HG03139 (cell line): ENCODE data around the gene BPIFB6.
"Not testable (repeated sequence)": the region's sequence is repeated elsewhere in the genome, so short reads cannot be mapped to it uniquely, and the experiment has no call there.

Source experiments
- ATAC-seq: cut with Tn5 transposase; IDR thresholded peaks from one replicate; pipeline ENCODE4 v1.9.1; 2021; ENCODE audit not compliant: unreplicated experiment

Gene BPIFB6

DNA sequence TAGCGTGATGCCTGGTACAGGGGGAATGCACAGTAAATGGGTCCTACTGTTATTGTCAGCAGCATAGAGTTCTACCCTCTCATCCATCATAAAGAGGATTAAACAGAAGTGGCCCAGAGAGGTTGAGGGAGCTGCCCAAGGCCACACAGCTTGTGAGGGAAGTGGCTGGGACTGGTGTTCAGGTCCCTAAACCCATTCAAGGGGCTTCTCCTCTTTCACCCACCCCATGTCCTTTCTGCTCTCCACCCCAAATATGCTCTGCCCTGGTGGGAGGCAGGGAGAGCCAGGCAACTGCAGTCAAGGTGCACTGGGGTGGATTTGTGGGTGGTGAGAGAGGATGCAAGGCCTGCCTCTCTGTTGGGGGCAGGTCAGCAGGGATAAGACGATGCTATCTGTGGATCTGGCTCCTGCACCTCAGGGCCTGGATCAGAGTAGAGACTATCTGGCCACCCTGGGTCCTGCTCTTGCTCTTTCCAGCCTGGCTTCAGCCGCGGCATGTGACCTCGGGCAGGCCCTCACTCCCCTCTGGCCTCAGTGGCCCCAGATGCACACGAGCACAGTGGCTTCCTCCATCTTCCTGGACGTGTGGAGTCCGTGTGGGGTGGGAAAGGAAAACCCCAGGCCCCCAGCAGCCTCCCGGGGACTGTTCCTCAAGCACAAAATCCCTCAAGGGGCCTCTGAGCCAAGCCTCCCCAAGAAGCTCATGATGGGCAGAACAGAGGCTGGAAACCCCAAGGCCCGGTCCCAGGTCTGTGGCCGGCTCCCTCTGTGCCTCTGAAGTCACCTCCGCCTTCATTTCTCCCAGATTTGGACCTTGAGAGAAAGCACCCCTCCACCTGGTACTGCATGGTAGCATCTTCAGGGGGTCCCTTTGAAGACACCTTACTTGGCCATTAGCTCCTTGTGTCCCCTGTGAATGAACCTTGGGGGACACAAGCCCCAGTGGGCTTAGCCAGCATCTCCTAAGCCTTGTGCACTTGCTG is 3.4 kb upstream of the BPIFB6 start:
- no peak for ATAC-seq

GRCh38 chr20:33028875-33029274 is 2.6 kb upstream of the BPIFB6 start:
- no peak for ATAC-seq

DNA sequence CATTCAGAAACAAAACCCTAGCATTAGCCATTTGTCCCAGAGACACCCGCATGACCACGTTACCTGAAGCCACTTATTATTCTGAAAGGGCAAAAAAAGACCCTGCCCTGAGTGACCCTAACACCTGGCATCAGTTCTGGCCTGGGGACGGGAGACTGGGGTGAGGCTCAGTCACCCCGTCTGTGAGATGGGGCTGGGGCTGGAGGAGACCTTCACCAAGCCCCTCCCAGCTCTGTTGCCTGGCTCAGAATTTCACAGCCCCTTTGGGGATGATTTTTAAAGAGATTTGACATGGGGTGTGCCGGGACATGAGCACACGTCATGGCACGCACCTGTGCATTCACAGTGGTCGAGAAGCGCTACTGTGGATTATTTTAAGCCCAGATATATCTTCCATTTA is 1.4 kb upstream of the BPIFB6 start:
- ATAC-seq: no peak

DNA sequence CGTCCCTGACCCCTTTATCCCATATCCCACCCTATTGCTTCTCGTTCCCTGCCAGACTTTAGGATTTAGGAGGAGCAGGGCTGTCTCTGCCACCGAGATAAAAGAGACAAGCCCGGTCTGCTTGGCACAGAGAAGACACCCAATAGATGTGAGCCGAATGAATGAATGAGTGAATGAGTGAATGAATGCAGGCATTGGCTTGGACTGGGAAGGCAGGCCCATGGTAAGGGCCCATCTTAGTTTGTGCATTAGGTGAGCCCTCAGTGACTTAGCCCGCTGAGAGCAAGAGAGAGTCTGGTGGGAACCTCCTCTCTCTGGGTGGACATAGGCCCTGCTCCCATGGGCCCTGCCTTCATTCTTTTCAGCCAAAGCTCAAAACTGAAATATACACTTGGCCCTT is 879 bp upstream of the BPIFB6 start:
- ATAC-seq: no peak

- no peak for ATAC-seq
Observed at GRCh38 chr20:33032555-33032954, 1.1 kb downstream of the BPIFB6 start.

- ATAC-seq: no peak
Observed at GRCh38 chr20:33033381-33033780, 1.9 kb downstream of the BPIFB6 start.

GRCh38 chr20:33034115-33034514 is 2.7 kb downstream of the BPIFB6 start:
- ATAC-seq: no peak

DNA sequence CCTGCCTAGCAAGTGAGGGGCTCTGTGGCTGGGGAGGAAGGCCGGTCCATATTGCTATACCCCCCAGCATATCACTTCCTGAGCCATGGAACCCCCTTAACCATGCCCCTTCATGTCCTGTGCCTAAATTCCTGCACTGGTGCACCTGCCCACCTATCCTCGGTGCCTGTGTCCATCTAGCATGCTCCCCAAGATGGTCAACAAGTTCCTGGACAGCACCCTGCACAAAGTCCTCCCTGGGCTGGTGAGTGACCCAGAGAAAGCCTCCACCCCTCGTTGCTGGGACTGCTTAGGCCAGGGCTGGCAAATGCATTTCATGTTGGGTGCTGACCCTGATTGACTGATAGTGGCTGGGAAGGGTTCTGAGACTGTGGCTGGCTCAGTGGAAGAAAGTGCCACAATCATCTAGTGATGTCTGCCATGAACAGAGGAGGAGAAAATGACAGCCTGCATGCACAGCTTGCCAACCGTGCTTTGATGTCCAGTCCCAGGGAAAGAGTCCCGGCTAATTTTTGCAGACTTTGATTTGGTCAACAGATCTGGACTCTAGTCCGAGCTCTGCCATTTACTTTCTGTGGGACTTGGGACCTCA is 3.5 kb downstream of the BPIFB6 start:
- ATAC-seq: no peak

- ATAC-seq: no peak
Observed at GRCh38 chr20:33037456-33037855, 6.0 kb downstream of the BPIFB6 start.

DNA sequence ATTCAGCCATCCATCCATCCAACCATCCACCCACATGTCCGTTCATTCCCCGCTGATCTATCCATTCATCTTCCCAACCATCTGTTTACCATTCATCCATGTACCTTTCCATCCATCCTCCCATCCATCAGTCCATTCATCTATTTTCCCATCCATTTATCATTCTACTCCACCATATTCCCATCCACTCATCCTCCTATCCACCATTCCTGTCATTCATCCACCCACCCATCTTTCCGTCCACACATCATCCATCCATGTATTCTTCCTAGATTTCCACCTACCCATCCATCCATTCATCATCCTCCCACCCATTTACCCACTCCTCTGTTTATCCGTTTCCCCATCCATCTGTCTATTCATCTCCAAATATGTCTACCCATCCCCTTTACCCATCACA is 6.8 kb downstream of the BPIFB6 start:
- ATAC-seq: no peak

DNA sequence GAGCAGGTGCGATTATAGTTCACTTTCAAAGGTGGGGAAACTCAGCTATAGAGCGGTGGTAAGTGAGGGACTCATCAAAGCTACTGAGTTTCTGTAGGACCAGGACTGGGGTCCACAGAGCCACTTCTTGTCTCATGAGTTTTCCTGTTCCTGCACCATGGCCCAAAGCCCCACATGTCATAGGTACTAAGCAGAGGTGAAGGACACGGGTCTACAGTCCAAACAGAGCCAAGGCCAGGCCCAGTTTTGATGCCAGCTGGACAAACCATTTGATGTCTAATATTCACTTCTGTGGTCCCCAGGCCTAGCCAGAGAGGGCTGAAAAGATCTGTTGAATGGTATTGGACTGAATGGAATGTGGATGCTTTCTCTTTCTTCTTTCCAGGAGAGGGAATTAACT is 11.0 kb downstream of the BPIFB6 start:
- ATAC-seq: no peak

GRCh38 chr20:33042983-33043730 is 11.7 kb downstream of the BPIFB6 start:
- ATAC-seq: no peak

- no peak for ATAC-seq
Observed at GRCh38 chr20:33043731-33044181, 12.3 kb downstream of the BPIFB6 start.

- ATAC-seq: not testable (repeated sequence)
Observed at GRCh38 chr20:33045129-33045721, 13.8 kb downstream of the BPIFB6 start.

DNA sequence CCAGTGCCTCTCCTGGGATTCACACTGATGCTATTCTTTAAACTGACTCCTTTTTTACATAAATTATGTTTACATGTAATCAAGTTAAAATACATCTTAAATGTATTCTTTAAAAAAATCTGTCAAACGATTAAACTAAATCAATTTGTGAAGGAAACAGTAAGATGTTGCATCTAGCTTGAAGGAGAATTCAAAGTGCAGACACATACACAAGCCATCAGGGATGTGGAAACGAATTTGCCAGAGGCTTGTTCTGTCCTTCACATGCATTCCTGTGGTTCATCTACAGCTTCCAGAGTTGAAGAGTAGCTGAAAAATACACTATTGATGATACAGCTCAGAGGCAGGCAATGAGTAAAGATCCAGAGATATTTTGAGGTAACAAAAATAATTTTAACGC is 15.0 kb downstream of the BPIFB6 start:
- ATAC-seq: no peak

DNA sequence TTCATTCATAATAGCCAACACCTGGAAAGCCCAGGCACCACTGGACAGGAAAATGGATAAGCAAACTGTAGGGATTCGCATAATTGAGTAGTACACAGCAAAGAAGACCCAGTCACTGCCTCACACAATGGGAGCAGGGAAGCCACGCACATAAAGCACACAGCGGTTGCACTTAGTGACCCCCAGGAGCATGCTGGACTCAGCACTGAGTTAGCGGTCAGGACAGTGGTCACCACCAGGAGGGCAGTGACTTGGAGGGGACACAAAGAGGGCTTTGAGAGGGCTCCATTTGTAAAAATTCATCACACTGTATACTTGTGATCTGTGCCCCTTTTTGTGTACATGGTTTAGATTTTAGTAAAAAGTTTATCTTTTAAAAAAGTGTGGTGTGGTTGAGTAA is 19.9 kb downstream of the BPIFB6 start:
- no peak for ATAC-seq

DNA sequence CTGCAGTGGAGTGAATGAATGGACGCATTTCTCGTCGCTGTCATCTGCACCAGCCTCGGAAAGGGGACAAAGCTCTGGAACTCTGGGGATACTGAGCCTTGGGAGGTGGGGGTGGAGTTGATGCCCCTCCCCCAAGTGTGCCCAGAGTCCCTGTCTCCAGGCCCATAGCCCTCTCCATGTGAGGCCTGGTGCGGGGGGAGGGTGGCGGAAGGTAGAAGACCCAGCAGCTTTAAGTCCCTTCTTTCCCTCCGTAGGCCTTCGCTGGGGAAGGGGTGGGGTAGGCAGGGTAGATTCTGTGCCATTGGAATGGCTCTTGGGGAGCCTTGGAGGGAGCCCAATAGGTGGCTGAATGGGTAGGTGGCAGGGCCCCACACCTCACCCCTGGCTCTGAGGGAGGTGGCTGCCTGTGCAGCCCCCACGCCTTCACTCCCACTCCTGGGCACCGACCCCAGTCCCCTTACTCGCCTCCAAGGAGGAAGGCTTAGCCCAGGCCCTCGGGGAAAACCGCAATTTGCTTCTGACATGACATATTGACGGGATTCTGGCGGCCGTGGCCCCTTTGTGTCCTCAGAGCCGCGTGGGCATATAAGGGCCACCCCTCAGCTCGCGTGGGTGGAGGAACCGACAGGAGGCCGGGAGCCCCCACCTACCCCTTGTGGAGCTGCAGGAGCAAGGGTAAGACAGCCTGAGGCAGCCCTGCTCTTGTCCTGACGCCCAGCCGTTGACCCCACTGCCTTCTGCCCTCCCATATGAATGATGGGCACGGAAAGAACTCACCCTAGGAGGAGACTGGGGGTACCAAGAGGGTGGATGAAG is 22.1 kb downstream of the BPIFB6 start, which contains the start of gene BPIFB3:
Gene BPIFB3, plus strand, starts transcription at position 613 of the 816 bp plus-strand sequence. CDS start 1,533 bp downstream, outside the sequence.
- no peak for ATAC-seq

DNA sequence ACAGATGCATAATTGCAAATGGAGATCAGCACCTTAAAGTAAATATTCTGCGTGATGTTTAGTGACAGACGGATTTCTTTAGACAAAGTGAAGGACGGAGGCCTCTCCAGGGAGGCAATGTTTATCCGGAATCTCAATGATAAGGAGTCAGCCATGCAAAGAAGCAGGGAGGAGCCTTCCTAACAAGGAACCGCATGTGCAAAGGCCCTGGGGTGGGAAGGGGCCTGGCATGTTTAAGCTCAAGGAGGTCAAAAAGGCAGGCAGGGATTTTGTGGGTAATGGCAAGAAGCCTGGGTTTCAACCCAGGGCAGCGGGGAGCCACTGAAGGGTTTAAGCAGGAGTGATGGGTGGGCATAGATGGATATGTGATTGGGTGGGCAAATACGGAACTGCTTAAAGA is 22.9 kb downstream of the BPIFB6 start:
- no peak for ATAC-seq

DNA sequence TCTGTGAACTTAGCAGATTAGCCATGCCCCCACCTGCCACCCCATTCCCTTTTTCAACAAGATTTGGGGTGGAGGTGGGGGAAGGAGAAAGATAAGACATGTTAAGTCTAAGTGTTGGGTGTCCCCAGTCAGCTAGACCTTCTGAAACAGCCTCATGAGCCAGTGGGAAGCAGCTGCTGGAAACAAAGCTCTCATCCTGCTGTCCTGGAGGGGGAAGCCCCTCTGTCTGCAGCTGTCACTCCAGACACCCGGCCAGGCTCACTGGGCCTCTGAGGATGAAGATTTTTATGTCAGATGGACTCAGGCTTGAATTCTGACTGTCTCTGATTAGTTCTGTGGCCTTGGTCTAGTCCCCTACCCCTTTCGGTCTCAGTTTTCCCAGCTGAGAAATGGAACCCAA is 23.3 kb downstream of the BPIFB6 start:
- ATAC-seq: no peak

- ATAC-seq: no peak
Observed at GRCh38 chr20:33059136-33059535, 27.7 kb downstream of the BPIFB6 start.
